Activated T-cell treated with anti-CD3 and anti-CD28 coated beads for 4 hours (primary cell): ENCODE results near the gene MFNG.
A peak's percentile ranks its signal among the peaks of the same experiment; 100 is the strongest.
"Not testable (repeated sequence)": the region's sequence is repeated elsewhere in the genome, so short reads cannot be mapped to it uniquely, and the experiment has no call there.

Source experiments
- DNase-seq: peaks from one replicate; pipeline ENCODE4 v3.0.0-alpha.2; 2020

The MFNG gene

GRCh38 chr22:37472418-37473006 lies 13.7 kb downstream of the MFNG start:
- DNase-seq, result peak; percentile 44

- DNase-seq, result no peak
These were observed 14.3 kb downstream of the MFNG start for GRCh38 chr22:37471727-37472417.

- no peak for DNase-seq
These were observed 16.1 kb downstream of the MFNG start for GRCh38 chr22:37470087-37470445.

- DNase-seq, result no peak
These were observed 16.6 kb downstream of the MFNG start for GRCh38 chr22:37469416-37470086.

GRCh38 chr22:37468201-37468695 lies 17.9 kb downstream of the MFNG start:
- not testable (repeated sequence) for DNase-seq

GRCh38 chr22:37467391-37467955 lies 18.7 kb downstream of the MFNG start:
- DNase-seq, result no peak

DNA sequence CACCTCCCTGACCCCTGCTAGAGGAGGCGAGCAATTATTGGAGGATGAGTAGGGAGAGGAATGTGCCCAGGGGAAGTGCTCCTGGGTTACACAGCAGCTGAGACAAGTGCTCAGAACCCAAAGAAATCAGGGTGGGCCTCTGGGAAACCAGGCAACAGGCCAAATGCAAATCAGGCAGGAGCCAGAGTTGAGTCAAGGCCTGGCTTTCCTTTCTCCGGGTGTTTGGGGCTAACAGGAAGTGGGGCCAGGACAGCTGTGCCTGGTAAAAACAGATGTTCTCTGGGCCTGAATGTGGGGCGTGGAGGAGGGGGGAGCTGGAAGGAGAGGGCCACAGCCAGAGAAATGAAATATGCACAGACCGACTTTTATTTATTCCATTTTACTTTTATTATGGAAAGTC lies 22.0 kb downstream of the MFNG start:
- no peak for DNase-seq

DNA sequence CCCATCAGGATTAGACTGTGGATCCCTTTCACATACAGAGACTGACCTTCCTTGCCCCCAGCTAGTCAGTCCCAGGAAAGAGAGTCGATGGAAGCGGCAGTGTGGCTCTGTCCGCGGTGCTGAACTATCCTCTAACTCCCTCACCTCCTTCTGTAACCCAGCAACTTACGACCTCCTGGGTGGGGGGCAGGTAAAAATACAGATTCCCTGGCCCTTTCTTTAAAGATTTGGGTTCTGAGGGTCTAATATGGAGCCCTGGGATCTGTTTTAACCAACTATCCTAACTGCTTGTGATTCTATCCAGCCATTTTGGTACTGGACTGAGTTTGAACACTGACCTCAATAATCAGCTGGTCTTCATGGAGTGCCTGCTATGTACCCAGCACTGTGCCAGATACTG lies 23.2 kb downstream of the MFNG start:
- no peak for DNase-seq

GRCh38 chr22:37462436-37462835 lies 23.7 kb downstream of the MFNG start:
- no peak for DNase-seq

DNA sequence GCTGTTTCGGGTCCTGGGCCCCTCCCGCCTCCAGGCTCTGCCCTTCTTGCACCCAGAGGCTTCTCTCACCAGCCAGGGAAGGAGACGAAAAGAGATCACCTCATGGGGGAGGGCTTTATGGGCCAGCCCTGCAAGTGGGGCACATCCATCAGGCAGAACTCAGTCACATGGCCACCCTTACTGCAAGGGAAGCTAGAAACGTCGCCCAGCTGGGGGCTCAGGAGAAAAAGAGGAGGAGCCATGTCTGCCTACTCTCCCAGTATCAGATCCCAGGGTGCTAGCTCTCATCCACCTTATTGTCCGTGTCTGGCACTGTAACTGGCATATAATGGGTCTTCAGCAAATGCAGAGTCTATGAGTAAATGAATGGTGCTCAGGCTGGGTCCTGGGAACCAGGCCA lies 24.2 kb downstream of the MFNG start:
- no peak for DNase-seq

DNA sequence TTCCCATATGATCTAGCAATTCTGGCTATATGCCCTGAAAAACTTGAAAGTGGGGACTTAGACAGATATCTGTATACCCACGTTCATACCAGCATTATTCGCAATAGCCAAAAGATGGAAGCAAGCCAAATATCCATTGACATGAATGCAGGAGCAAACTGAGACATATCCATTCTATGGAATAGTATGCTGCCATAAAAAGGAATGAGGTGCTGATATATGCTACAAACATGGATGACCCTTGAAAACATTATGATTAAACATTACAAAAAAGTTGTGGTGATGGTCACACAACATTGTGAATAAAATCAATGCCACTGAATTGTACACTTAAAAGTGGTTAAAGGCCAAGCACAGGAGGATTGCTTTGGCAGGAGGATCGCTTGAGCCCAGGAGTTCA lies 25.5 kb downstream of the MFNG start:
- no peak for DNase-seq

- DNase-seq, result no peak
These were observed 27.0 kb downstream of the MFNG start for GRCh38 chr22:37459206-37459605.

DNA sequence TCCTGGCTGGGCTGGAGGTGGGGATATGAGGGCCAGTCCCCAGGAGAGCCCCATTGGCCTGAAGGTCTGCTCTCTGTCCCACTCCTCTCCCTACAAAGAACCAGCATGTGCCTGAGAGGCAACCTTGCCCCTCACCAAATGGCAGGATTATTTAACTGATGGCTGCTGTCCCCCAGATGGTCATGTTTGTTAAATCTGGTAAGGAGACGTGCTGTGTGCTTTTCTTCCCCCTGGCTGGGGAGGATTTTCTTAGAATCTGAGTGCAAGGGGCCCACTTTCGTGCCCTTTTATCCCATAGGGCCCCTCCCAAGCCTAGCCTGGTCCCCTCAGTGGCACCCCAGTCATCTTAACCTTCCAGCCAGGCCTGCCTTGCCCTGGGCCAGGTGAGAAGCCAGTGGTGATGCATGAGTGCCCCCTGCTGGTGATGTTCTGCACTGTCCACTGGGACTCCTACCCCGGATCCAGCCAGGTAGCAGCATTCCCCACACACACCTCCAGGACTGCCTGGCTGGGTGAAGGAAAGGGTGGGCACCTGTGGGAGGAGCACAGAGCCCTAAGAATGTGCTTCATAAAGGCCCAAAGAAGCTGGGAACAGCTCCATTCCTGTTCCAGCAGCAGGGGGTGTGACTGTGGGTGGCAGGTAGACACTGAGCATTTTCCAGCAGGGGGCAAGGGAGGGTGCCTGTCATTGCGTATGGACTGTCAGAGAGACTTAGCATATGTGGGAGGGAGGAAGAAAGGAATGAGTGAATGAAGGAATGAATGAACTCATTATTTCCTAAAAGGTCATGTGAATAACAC lies 28.9 kb downstream of the MFNG start:
- peak; percentile 84 for DNase-seq

GRCh38 chr22:37456346-37456745 lies 29.8 kb downstream of the MFNG start:
- DNase-seq, result no peak

GRCh38 chr22:37455896-37456295 lies 30.3 kb downstream of the MFNG start:
- DNase-seq, result no peak

DNA sequence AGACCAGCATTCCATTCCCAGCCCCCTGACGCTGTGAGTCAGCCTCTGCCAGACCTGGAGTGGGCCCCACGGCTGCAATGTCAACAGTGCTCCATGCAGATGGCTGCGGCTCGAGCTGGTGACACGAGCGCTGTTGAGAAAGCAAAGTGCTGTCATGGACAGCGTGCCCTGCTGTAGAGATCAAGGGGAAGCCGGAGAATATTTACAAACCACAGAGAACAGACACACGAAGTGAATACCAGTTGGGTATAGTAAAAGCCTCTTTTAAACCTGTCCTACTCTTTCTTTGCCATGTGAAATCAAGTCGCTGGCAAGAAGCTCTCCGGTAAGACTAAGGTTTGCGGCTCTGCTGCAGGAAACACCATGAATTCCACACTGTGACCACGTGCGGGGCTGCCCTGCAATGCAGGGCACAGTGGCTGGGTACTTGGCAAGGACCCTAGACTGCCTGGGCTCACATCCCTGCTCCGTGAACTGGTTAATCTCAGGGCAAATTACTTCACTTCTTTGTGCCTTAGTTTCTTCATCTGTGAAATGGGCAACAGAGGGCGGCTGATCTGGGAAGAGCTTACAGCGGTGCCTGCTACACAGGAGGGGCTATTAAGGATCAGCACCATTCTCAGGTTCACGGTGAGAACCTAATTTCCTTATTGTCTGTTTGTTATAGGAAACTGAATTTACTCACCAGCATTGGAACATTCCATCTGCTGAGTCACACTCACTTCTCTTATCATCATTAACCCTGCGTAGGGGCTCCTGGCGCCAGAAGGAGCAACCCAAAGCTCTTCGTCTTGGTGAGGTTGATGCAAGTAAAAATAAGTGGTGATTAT lies 31.1 kb downstream of the MFNG start:
- DNase-seq, result no peak

- DNase-seq, result no peak
These were observed 32.5 kb downstream of the MFNG start for GRCh38 chr22:37453696-37454095.

GRCh38 chr22:37451218-37451617 lies 35.0 kb downstream of the MFNG start:
- no peak for DNase-seq

DNA sequence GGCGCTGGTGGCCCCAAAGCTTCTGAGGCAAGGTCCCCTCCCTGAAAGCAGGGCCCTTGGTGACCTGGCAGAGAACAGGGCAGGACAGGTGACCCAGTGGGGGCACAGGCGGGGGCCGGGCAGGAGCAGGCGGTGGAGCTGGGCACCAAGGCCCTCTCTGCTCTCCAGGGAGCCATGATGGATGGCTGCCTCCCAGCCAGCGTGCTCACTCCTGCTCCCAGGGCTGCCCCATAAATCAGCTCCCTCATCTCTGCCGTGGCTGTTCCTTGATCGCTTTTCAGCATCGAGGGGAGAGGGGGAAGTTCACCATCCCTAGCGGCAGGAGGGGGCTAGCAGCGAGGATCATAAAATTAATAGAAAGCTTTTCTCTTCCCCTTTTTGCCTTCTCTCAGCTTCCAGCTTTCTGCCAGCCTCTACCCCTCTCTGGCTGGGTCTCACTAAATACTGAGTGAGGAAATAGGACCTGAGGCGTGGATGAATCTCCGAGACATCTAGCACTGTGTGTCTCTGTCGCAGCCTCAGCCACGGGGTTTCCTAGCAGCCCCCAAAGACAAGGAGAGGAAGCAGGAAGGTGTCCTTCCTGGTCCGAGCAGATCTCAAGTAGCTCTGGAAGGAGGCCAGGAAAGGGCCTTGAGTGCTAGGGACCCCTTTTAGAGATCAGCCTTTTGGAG lies 36.7 kb downstream of the MFNG start:
- no peak for DNase-seq

DNA sequence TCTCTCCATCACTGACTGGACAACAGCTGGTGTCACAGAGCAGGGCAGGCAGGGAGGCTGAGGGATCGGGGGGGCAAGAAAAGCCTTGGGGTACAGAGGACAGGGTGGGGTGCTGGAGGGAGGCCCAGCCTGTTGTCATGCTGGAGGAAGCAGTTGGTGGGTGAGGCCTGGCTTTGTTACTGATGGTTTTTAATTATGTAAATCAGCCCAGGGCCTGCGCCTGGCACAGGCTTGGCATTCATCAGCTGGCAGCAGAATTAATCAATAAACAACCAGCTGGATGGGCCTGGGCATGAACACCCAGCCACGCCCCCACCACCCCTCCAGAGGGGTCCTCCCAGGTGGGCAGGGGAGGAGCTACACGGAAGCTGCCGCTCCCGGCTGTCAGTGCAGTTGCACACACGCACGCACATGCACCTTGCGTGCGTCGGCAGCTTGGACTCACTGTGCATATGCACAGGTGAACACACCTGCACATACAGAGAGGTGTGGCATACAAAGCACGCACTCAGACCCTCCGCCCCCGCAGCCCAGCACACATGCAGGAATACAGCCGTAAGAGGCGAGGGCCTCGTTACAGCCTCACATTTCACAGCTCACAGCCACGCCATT lies 37.6 kb downstream of the MFNG start:
- no peak for DNase-seq

DNA sequence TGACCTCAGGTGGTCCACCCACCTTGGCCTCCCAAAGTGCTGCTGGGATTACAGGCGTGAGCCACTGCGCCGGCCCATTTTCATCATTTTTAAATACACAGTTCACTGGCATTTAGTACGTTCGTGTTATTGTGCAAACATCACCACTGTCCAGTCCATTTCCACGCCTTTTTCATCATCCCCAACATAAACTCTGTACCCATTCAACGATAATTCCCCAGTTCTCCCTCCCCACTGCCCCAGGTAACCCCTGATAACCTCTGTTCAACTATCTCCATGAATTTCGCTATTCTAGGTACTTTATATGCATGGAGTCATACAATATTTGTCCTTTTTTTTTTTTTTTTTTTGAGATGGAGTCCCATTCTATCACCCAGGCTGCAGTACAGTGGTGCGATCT lies 40.7 kb downstream of the MFNG start:
- no peak for DNase-seq
